ENCODE data around the gene TBK1.

DNA sequence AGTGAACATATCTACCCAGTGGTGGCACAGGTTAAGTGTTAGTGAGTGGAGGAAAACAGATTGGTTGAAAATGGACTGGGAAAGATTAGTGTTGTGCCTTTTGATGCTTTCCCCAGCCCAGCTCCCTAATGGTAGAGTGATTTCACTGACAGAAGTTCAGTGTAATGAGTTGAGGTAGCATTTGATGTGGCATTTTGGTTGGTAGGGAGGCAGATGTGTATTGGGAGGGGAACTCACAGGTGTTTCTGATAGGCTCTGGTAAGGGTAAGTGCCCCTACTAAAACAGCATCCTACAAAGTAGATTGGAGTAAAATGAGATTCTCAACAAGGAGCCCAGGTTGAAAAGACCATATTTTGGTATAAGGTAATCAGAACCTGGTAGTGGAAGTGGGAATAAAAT, 4.2 kb downstream of the TBK1 start:
- TF ChIP-seq POLR2A (IDR thresholded peaks at IDR 0.05; ENCODE audit: extremely low read depth, insufficient read length) (no peak), MYC (IDR thresholded peaks at IDR 0.05; ENCODE audit: low read depth, low read length) (no peak)
- TF ChIP-seq, protein P1, sequence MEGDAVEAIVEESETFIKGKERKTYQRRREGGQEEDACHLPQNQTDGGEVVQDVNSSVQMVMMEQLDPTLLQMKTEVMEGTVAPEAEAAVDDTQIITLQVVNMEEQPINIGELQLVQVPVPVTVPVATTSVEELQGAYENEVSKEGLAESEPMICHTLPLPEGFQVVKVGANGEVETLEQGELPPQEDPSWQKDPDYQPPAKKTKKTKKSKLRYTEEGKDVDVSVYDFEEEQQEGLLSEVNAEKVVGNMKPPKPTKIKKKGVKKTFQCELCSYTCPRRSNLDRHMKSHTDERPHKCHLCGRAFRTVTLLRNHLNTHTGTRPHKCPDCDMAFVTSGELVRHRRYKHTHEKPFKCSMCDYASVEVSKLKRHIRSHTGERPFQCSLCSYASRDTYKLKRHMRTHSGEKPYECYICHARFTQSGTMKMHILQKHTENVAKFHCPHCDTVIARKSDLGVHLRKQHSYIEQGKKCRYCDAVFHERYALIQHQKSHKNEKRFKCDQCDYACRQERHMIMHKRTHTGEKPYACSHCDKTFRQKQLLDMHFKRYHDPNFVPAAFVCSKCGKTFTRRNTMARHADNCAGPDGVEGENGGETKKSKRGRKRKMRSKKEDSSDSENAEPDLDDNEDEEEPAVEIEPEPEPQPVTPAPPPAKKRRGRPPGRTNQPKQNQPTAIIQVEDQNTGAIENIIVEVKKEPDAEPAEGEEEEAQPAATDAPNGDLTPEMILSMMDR (IDR thresholded peaks at IDR 0.05; ENCODE audit: low read depth, low read length) = no peak
- TF ChIP-seq, protein P2, sequence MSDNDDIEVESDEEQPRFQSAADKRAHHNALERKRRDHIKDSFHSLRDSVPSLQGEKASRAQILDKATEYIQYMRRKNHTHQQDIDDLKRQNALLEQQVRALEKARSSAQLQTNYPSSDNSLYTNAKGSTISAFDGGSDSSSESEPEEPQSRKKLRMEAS (IDR thresholded peaks at IDR 0.05; ENCODE audit: low read depth, low read length) = no peak

Data from NB4 (cell line).